Measurements from ENCODE around the gene PARL. TPM values are rescaled to one million over a fixed set of nuclear protein-coding genes. Genes with fewer than 3 reads are reported as not detected.

The PARL gene
- polyA plus RNA-seq, 1 of the 3 experiments (the other 2 are of a cell fraction), result 50.1 TPM

- TF ChIP-seq REST (IDR thresholded peaks at IDR 0.05; ENCODE audit: low read depth, low read length), result no peak
Measured at GRCh38 chr3:183811638-183812037, 73.0 kb downstream of the PARL start (continued).

DNA sequence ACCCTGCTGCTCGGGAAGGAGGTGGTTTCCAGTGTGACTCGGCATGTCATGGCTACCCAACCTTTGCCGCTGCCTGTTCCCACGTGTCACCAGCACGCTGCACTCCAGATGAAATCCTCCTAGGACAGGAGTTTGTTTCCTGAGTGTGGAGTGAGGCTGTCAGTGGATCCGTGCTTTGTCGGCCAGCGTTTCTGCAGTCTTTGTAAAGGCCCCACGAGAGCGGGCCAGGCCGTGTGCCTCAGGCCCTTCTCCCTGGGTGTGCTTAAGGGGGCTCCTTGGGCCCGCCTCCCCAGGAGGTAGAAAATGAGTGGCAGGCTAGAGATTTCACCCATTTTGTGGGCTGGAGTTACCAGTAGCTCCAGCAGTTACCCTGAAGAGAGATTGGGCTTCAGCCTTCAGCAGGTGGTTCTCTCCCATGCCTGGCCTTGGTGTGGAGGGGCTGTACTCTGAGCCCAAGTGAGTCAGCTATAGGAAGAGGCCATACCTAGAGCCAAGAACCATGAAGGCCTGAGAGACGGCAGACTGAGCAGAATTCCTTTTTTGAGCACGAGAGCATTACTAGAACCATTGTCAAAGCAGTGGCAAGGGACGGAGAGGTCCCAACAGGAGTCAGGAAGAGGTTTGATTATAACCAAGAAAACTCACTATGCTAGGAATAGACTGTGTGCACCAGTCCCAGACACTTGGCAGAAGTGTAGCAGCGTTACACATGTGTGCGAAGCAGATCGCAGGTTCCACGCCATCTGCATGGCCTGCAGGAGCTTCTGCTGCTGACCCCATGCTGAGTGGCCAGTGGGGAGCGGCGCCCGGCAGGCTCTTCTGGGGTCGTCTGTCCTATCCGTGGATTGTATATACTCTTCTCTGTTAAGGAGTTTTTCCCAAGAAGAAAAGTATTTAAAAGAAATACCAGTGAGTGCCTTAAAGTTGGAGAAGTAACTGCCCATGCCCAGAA, 73.8 kb downstream of the PARL start:
- Histone ChIP-seq H3F3A (replicated peaks; ENCODE audit: insufficient read depth) (no peaks in the 10 kb centered on the region), H3K27ac (ENCODE audit: low read depth in 2 of 2, low read length in 1 of 2) (no peak overlapping the region), H3K9me2 (no peaks in the 10 kb centered on the region), H2AFZ (ENCODE audit: low read depth) (no peak overlapping the region), H3K4me2 (no peak overlapping the region), H3K9me3 (no peaks in the 10 kb centered on the region), H3K27me3 (ENCODE audit: insufficient read depth) (no peaks in the 10 kb centered on the region), H3K4me1 (ENCODE audit: control insufficient read depth in 1 of 2, insufficient read depth in 2 of 2, low read depth in 1 of 2, low read length in 1 of 2) (no peaks in the 10 kb centered on the region), H3K4me3 (ENCODE audit: low read depth in 2 of 2, low read length in 1 of 2) (no peak overlapping the region), H3K9ac (no peak overlapping the region), H3K79me2 (ENCODE audit: insufficient read depth) (no peaks in the 10 kb centered on the region), H4K20me1 (ENCODE audit: insufficient read depth) (no peaks in the 10 kb centered on the region), H3K36me3 (replicated peaks in 1 of 2; ENCODE audit: control insufficient read depth in 1 of 2, insufficient read depth in 2 of 2, low read length in 1 of 2) (peaks cover 25 to 66% of the 10 kb centered on the region in 2 experiments)
- no peak for DNase-seq
- POLR2A ChIA-PET, result no interaction called here
- TF ChIP-seq NRF1 (IDR thresholded peaks at IDR 0.05; ENCODE audit: low read depth, low read length), result no peak
- TF ChIP-seq SMC3 (IDR thresholded peaks at IDR 0.05; ENCODE audit: low read depth, low read length), result no peak
- no peak for TF ChIP-seq MEF2A (IDR thresholded peaks at IDR 0.05; ENCODE audit: borderline replicate concordance, low read depth)
- TF ChIP-seq NFIC (IDR thresholded peaks at IDR 0.05; ENCODE audit: borderline replicate concordance), result no peak
- TF ChIP-seq, protein P1, sequence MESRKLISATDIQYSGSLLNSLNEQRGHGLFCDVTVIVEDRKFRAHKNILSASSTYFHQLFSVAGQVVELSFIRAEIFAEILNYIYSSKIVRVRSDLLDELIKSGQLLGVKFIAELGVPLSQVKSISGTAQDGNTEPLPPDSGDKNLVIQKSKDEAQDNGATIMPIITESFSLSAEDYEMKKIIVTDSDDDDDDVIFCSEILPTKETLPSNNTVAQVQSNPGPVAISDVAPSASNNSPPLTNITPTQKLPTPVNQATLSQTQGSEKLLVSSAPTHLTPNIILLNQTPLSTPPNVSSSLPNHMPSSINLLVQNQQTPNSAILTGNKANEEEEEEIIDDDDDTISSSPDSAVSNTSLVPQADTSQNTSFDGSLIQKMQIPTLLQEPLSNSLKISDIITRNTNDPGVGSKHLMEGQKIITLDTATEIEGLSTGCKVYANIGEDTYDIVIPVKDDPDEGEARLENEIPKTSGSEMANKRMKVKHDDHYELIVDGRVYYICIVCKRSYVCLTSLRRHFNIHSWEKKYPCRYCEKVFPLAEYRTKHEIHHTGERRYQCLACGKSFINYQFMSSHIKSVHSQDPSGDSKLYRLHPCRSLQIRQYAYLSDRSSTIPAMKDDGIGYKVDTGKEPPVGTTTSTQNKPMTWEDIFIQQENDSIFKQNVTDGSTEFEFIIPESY (IDR thresholded peaks at IDR 0.05; ENCODE audit: borderline replicate concordance, low read depth), result no peak
- TF ChIP-seq FOSL2 (IDR thresholded peaks at IDR 0.05; ENCODE audit: borderline replicate concordance, low read depth), result no peak
- no peak for TF ChIP-seq MXI1 (IDR thresholded peaks at IDR 0.05; ENCODE audit: low read depth, low read length)
- TF ChIP-seq, protein P2, sequence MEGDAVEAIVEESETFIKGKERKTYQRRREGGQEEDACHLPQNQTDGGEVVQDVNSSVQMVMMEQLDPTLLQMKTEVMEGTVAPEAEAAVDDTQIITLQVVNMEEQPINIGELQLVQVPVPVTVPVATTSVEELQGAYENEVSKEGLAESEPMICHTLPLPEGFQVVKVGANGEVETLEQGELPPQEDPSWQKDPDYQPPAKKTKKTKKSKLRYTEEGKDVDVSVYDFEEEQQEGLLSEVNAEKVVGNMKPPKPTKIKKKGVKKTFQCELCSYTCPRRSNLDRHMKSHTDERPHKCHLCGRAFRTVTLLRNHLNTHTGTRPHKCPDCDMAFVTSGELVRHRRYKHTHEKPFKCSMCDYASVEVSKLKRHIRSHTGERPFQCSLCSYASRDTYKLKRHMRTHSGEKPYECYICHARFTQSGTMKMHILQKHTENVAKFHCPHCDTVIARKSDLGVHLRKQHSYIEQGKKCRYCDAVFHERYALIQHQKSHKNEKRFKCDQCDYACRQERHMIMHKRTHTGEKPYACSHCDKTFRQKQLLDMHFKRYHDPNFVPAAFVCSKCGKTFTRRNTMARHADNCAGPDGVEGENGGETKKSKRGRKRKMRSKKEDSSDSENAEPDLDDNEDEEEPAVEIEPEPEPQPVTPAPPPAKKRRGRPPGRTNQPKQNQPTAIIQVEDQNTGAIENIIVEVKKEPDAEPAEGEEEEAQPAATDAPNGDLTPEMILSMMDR (IDR thresholded peaks at IDR 0.05), result no peak
- no peak for TF ChIP-seq YY1 (IDR thresholded peaks at IDR 0.05; ENCODE audit: low read depth)
- no peak for TF ChIP-seq GATA2 (CRISPR knock-in tag; IDR thresholded peaks at IDR 0.05)
- TF ChIP-seq IRF3 (IDR thresholded peaks at IDR 0.05; ENCODE audit: low read depth, low read length), result no peak
- TF ChIP-seq RXRA (IDR thresholded peaks at IDR 0.05; ENCODE audit: borderline replicate concordance, low read depth), result no peak
- TF ChIP-seq SIN3A (IDR thresholded peaks at IDR 0.05; ENCODE audit: borderline replicate concordance, low read depth, low read length), result no peak
- no peak for TF ChIP-seq TEAD4 (IDR thresholded peaks at IDR 0.05; ENCODE audit: borderline replicate concordance, insufficient read depth)
- no peak for TF ChIP-seq POLR2AphosphoS5 (IDR thresholded peaks at IDR 0.05; ENCODE audit: low read depth, low read length)
- TF ChIP-seq ELF1 (IDR thresholded peaks at IDR 0.05), result no peak
- TF ChIP-seq, protein P3, sequence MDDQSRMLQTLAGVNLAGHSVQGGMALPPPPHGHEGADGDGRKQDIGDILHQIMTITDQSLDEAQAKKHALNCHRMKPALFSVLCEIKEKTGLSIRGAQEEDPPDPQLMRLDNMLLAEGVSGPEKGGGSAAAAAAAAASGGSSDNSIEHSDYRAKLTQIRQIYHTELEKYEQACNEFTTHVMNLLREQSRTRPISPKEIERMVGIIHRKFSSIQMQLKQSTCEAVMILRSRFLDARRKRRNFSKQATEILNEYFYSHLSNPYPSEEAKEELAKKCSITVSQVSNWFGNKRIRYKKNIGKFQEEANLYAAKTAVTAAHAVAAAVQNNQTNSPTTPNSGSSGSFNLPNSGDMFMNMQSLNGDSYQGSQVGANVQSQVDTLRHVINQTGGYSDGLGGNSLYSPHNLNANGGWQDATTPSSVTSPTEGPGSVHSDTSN (IDR thresholded peaks at IDR 0.05), result no peak
- TF ChIP-seq, protein P4, sequence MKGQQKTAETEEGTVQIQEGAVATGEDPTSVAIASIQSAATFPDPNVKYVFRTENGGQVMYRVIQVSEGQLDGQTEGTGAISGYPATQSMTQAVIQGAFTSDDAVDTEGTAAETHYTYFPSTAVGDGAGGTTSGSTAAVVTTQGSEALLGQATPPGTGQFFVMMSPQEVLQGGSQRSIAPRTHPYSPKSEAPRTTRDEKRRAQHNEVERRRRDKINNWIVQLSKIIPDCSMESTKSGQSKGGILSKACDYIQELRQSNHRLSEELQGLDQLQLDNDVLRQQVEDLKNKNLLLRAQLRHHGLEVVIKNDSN (IDR thresholded peaks at IDR 0.05; ENCODE audit: borderline replicate concordance, low read depth), result no peak
- no peak for TF ChIP-seq GABPA (IDR thresholded peaks at IDR 0.05; ENCODE audit: low read depth)
- WGBS (ENCODE audit: low lambda C conversion rate), result 96% methylated on average over 13 of the region's 24 CpGs
- CTCF ChIA-PET, result no interaction called here

All from SK-N-SH (cell line).